NB4 (cell line): ENCODE data around the gene KCNQ5.

Experiments used
- DNase-seq: peaks from one replicate; pipeline ENCODE4 v3.0.0; 2010; ENCODE audit warnings: low read depth
- H3K4me3 ChIP-seq: one replicate; pipeline ENCODE4 v1.5.1; 2011; ENCODE audit warnings: mild to moderate bottlenecking, low read depth, low read length, moderate library complexity
- MYC ChIP-seq: IDR thresholded peaks from 2 replicates; pipeline ENCODE4 v1.6.1; 2011; ENCODE audit warnings: low read depth, low read length
- POLR2A ChIP-seq: IDR thresholded peaks from 2 replicates; pipeline ENCODE4 v1.6.1; 2011; ENCODE audit warnings: mild to moderate bottlenecking; ENCODE audit not compliant: insufficient read length; ENCODE audit errors: extremely low read depth
- TF ChIP-seq, protein P1 (sequence below): IDR thresholded peaks from 2 replicates; pipeline ENCODE4 v1.6.1; 2011; ENCODE audit warnings: low read depth, low read length
- TF ChIP-seq, protein P2 (sequence below): IDR thresholded peaks from one replicate; pipeline ENCODE4 v1.5.1; 2012; ENCODE audit warnings: low read depth, low read length

Gene KCNQ5

GRCh38 chr6:72712910-72713309 lies 91.0 kb downstream of the KCNQ5 start:
- H3K4me3 ChIP-seq = no peak overlapping the region
- no peak for DNase-seq
- TF ChIP-seq POLR2A (no peak), MYC (no peak)
- TF ChIP-seq, protein P1, sequence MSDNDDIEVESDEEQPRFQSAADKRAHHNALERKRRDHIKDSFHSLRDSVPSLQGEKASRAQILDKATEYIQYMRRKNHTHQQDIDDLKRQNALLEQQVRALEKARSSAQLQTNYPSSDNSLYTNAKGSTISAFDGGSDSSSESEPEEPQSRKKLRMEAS = no peak
- TF ChIP-seq, protein P2, sequence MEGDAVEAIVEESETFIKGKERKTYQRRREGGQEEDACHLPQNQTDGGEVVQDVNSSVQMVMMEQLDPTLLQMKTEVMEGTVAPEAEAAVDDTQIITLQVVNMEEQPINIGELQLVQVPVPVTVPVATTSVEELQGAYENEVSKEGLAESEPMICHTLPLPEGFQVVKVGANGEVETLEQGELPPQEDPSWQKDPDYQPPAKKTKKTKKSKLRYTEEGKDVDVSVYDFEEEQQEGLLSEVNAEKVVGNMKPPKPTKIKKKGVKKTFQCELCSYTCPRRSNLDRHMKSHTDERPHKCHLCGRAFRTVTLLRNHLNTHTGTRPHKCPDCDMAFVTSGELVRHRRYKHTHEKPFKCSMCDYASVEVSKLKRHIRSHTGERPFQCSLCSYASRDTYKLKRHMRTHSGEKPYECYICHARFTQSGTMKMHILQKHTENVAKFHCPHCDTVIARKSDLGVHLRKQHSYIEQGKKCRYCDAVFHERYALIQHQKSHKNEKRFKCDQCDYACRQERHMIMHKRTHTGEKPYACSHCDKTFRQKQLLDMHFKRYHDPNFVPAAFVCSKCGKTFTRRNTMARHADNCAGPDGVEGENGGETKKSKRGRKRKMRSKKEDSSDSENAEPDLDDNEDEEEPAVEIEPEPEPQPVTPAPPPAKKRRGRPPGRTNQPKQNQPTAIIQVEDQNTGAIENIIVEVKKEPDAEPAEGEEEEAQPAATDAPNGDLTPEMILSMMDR = no peak

DNA sequence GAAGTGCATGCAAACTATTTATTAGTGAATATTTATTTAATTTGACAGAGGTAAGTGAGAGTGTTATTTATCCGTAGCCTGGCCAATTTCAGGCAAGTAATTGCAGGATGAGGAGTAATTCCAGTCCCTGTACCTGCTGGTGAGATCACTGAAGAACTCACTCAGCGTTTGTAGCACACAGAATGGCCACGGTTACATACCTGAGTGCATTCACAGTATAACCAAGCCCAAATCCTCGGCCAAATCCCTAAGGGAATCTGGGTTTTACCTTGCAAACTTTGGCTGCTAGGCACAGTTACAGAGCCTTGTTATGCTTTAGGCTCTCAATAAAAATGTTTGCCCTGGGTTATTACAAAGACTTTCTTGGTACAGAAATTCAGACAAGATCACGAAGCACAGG lies 93.3 kb downstream of the KCNQ5 start:
- TF ChIP-seq MYC = no peak
- TF ChIP-seq, protein P1 = no peak
- TF ChIP-seq POLR2A = no peak
- TF ChIP-seq, protein P2 = no peak
- no peak for DNase-seq
- no peak overlapping the region for H3K4me3 ChIP-seq

GRCh38 chr6:72716916-72717315 lies 95.1 kb downstream of the KCNQ5 start:
- DNase-seq = no peak
- TF ChIP-seq MYC (no peak), POLR2A (no peak)
- TF ChIP-seq, protein P2 = no peak
- TF ChIP-seq, protein P1 = no peak
- no peak overlapping the region for H3K4me3 ChIP-seq

GRCh38 chr6:72720464-72720863 lies 98.6 kb downstream of the KCNQ5 start:
- TF ChIP-seq MYC (no peak), POLR2A (no peak)
- TF ChIP-seq, protein P2 = no peak
- DNase-seq = no peak
- H3K4me3 ChIP-seq = no peak overlapping the region

- H3K4me3 ChIP-seq = no peak overlapping the region
- TF ChIP-seq, protein P1 = no peak
- TF ChIP-seq MYC = no peak
- TF ChIP-seq, protein P2 = no peak
- no peak for DNase-seq
These were observed 99.5 kb downstream of the KCNQ5 start for GRCh38 chr6:72721346-72721745.

DNA sequence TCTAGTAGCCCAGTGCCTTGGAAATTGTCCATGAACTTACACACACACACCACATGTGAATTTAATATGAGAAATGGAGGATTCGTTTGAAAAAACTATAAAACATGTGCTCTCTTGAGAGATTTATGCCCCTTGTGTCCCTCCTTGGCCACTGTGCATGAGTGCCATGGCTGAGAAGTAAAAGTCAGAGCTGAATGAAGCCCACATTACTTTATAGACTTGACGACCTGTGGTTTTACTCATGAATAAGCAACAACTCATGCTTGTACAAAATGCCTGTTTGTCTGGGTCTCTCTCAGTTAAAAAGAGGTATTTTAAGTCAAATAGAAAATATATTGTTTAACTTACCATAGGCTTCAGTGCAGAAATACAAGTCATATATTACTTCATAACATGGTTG lies 102.7 kb downstream of the KCNQ5 start:
- no peak overlapping the region for H3K4me3 ChIP-seq
- DNase-seq = no peak
- TF ChIP-seq MYC (no peak), POLR2A (no peak)
- TF ChIP-seq, protein P2 = no peak
- TF ChIP-seq, protein P1 = no peak
